HFFc6 (cell line): ENCODE results near the gene STXBP1. TPM values are rescaled to one million over a fixed set of nuclear protein-coding genes. Genes with fewer than 3 reads are reported as not detected.

ENCODE experiments used
- DNase-seq: peaks from one replicate; pipeline ENCODE4 v3.0.0-alpha.2; 2018
- H3K27ac Mint-ChIP-seq: 2 replicates; pipeline ENCODE4 v1.8.0; 2020; ENCODE audit warnings: mild to moderate bottlenecking, mixed read lengths
- H3K27me3 Mint-ChIP-seq: 2 replicates; pipeline ENCODE4 v1.8.0; 2021; ENCODE audit warnings: mild to moderate bottlenecking, moderate library complexity, mixed read lengths; ENCODE audit not compliant: insufficient read depth
- H3K36me3 Mint-ChIP-seq: 2 replicates; pipeline ENCODE4 v1.8.0; 2021; ENCODE audit warnings: low read depth, mixed read lengths
- H3K4me1 Mint-ChIP-seq: 2 replicates; pipeline ENCODE4 v1.8.0; 2020; ENCODE audit warnings: low read depth, mixed read lengths
- H3K4me3 Mint-ChIP-seq: 2 replicates; pipeline ENCODE4 v1.8.0; 2020; ENCODE audit warnings: mild to moderate bottlenecking, moderate library complexity, mixed read lengths
- H3K9me3 Mint-ChIP-seq: 2 replicates; pipeline ENCODE4 v1.8.0; 2020; ENCODE audit warnings: mild to moderate bottlenecking, mixed read lengths
- CTCF ChIP-seq: fragments of 200-600 bp; sonication (generic); IDR thresholded peaks from 2 replicates; pipeline ENCODE4 v1.5.0; 2021; ENCODE audit warnings: antibody characterized with exemption, mild to moderate bottlenecking
- total RNA-seq, 6 experiments: library from RNA; stranded (reverse); fragmentation: NEBNext Ultra II Directional; extraction: Animal tissue kit (Norgen Biotek cat#: 25700); gene quantifications; 2 replicates in 1 of 6; 3 replicates in 5 of 6; pipeline ENCODE4 v1.2.3, GENCODE V29; 2021

STXBP1 gene
- total RNA-seq, 6 experiments from 2014 or later, result 61.9 to 90.7 (median 73.6) TPM

DNA sequence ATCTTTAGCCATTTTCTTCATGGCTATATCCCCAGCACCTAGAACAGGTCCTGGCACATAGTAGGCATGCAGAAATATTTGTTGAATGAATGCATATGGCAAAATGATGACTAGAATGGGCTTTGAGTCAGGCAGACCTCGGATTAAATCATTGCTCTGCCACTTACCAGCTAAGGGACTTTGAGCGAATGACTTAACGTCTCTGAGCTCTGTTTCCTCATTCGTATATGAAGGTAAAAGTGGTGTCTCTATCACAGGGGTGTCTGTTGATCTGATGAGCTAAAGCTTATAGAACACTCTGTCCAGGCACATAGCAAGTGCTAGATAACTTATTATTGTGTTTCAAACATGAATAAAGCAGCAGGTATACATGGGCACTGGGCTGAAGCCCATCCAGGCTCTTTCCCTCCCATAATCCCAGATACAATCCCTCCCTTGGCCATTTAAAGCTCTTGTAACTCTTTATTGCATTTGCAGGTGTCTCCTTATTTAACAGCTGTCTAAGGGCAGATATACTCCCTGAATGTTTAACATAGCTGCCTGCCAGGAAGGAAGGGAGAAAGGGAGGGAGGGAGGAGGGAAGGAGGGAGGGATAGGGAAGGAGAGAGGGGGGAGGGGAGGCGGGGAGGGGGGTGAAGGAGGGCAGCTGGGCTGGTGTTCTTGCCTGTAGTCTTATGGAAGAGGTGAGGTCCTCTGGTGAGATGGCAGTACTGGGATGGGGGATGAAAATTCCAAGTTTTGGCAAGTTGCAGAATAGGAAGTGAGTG is 23.2 kb upstream of the STXBP1 start:
- Mint-ChIP-seq H3K4me3 (no peak overlapping the region), H3K4me1 (peaks cover 45% of the 10 kb centered on the region), H3K27ac (no peak overlapping the region), H3K27me3 (no peaks in the 10 kb centered on the region), H3K9me3 (peaks cover under 1% of the 10 kb centered on the region), H3K36me3 (no peaks in the 10 kb centered on the region)
- TF ChIP-seq CTCF, result no peak
- DNase-seq, result no peak

DNA sequence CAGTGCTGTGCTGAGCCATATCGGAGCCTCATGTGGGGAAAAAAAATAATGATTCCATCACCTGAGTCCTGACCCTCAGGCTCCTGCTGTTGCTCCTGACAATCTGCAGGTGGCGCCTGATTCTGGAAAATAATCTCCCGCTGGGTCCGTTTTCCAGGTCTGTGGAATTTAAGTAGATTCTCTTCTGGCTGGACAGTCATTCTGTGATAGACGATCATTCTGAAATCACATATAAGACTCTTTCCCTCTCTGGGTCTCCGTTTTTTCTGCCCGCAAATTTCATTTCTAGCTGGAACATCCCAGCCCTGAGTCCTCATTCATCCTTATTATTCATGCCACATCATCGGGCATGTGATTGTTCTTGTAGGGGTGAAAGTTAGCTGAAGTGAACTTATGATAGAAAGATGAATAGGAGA is 22.1 kb upstream of the STXBP1 start:
- Mint-ChIP-seq H3K4me3 (peak overlapping the region; percentile 32; the same call in 1 of the 2 replicates), H3K27me3 (no peaks in the 10 kb centered on the region), H3K4me1 (peaks cover 34% of the 10 kb centered on the region), H3K36me3 (no peaks in the 10 kb centered on the region), H3K9me3 (no peaks in the 10 kb centered on the region), H3K27ac (peak overlapping the region; percentile 22; the same call in 1 of the 2 replicates)
- peak; percentile 94 for TF ChIP-seq CTCF
- peak; percentile 66 for DNase-seq

DNA sequence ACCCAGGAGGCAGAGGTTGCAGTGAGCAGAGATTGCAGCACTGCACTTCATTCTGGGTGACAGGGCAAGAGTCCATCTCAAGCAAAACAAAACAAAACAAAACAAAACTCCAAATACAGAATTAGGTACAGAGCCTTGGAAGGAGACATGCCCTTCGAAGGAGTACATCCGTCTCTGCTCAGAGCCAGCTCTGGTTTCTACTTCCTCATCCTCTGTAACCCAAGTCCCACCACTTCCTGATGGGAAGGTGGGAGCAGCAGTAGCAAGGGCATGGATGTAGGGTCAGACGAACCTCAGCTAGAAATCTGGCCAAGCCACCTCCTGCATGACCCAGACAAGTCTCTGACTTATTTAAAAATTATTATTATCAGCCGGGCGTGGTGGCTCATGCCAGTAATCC is 16.5 kb upstream of the STXBP1 start:
- Mint-ChIP-seq H3K27ac (no peak overlapping the region), H3K9me3 (no peaks in the 10 kb centered on the region), H3K36me3 (peaks cover 4% of the 10 kb centered on the region; the same call in 1 of the 2 replicates), H3K4me1 (peaks cover 10% of the 10 kb centered on the region; the same call in 1 of the 2 replicates), H3K4me3 (no peak overlapping the region), H3K27me3 (peaks cover 2% of the 10 kb centered on the region; the same call in 1 of the 2 replicates)
- no peak for TF ChIP-seq CTCF
- DNase-seq, result no peak

DNA sequence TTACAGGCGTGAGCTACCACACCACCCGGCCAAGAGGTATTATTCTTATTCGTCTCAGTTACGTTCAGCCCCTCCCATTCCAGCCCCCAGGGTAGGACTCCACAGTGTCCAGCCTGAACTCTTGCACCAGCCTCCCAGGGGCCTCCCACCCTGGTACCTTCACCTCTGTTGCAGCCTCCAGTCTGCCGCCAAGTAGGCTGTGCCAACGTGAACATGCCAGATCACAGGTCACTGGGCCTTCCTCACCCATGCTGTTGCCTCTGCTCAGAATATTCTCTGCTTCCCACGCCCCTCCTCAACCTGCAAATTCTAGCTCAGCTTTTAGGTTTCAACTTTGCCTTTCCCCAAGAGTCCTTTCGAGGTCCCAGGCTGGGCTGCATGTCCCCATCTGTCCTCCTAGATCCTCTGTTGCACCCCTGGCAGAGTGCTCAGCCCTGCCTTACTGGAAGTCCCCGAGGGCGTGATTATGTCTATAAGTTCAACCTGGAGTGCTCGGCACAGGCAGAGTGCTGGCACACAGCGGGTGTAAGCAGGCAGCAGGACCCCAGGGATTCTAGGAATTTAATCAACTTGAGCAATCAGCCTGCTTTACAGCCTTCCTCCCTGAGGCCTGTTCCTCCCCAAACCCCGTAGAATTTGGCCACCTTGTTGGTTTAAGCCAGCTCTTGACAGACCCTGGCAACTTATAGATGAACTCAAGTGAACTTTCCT is 13.1 kb upstream of the STXBP1 start:
- H3K27me3 Mint-ChIP-seq, result peaks cover 2% of the 10 kb centered on the region; the same call in 1 of the 2 replicates

DNA sequence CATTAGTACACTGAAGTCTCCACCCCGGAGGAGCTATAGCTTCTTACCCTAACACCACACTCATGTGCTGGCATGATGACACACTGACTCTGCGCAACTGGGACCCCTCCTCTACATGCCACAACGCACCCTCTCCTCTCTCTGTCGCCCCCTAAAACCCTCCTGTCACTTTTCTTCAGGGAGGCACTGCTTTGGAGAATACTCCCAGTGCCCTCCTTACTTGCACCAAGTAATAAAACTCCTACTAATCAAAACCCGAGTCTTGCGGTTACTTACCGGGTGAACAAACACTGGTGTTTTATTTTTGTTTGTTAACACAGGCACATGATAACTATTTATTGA is 12.6 kb upstream of the STXBP1 start:
- no peak overlapping the region for H3K27ac Mint-ChIP-seq

More for the DNA sequence above, 13.1 kb upstream of the STXBP1 start:
- no peak for TF ChIP-seq CTCF
- H3K27ac Mint-ChIP-seq, result no peak overlapping the region
- H3K4me3 Mint-ChIP-seq, result no peak overlapping the region
- H3K4me1 Mint-ChIP-seq, result peaks cover 10% of the 10 kb centered on the region; the same call in 1 of the 2 replicates
- H3K9me3 Mint-ChIP-seq, result no peaks in the 10 kb centered on the region
- peaks cover 4% of the 10 kb centered on the region; the same call in 1 of the 2 replicates for H3K36me3 Mint-ChIP-seq
- no peak for DNase-seq

More for the DNA sequence above, 12.6 kb upstream of the STXBP1 start:
- Mint-ChIP-seq H3K4me3 (no peak overlapping the region), H3K9me3 (no peaks in the 10 kb centered on the region), H3K4me1 (peaks cover 10% of the 10 kb centered on the region; the same call in 1 of the 2 replicates), H3K27me3 (peaks cover 2% of the 10 kb centered on the region; the same call in 1 of the 2 replicates), H3K36me3 (peaks cover 4% of the 10 kb centered on the region; the same call in 1 of the 2 replicates)
- no peak for TF ChIP-seq CTCF
- no peak for DNase-seq
